H1 (cell line): ENCODE results near the gene MACROD1. TPM values are rescaled to one million over a fixed set of nuclear protein-coding genes. Genes with fewer than 3 reads are reported as not detected.

Source experiments
- CTCF ChIA-PET: fragments of 300-600 bp; sonication (Branson Sonifier 250); formaldehyde crosslinking; loops from one replicate; lab custom pipeline; 2021; ENCODE audit not compliant: partially characterized antibody; lab: Charles Lee
- POLR2A ChIA-PET: fragments of 300-600 bp; sonication (Branson Sonifier 250); formaldehyde crosslinking; loops from one replicate; lab custom pipeline; 2021; ENCODE audit warnings: inconsistent platforms; ENCODE audit not compliant: partially characterized antibody; lab: Charles Lee
- DNase-seq, 2 experiments: peaks; one replicate each; pipeline versions ENCODE4 v3.0.0 to v3.0.0-alpha.2; 2010 to 2022; ENCODE audit warnings: low spot score in 2 of 2, low read depth in 1 of 2, mixed read lengths in 1 of 2
- FAIRE-seq: peaks from 2 replicates; lab custom pipeline; 2011; peaks lifted over from hg19 to GRCh38; lab: Jason Lieb, UNC
- H2AFZ ChIP-seq: 2 replicates; pipeline ENCODE4 v1.8.1; 2012; ENCODE audit warnings: low read length, inconsistent platforms
- H2AK5ac ChIP-seq: 2 replicates; pipeline ENCODE4 v1.6.1; 2013; ENCODE audit warnings: low read depth, low read length
- H2BK120ac ChIP-seq: replicated peaks from 2 replicates; pipeline ENCODE3; 2013; ENCODE audit warnings: low read depth, low read length, inconsistent platforms
- H2BK12ac ChIP-seq: 2 replicates; pipeline ENCODE4 v1.6.1; 2013; ENCODE audit warnings: low read depth, low read length
- H2BK15ac ChIP-seq: 2 replicates; pipeline ENCODE4 v1.6.1; 2013; ENCODE audit warnings: low read length
- H2BK20ac ChIP-seq: 2 replicates; pipeline ENCODE4 v1.6.1; 2013; ENCODE audit warnings: low read length
- H2BK5ac ChIP-seq: 2 replicates; pipeline ENCODE4 v1.6.1; 2013; ENCODE audit warnings: low read depth, low read length
- H3K14ac ChIP-seq: 2 replicates; pipeline ENCODE4 v1.6.1; 2013; ENCODE audit warnings: inconsistent platforms; ENCODE audit not compliant: insufficient read length
- H3K18ac ChIP-seq: 2 replicates; pipeline ENCODE4 v1.6.1; 2013; ENCODE audit warnings: low read length; ENCODE audit errors: extremely low read depth
- H3K23ac ChIP-seq: 2 replicates; pipeline ENCODE4 v1.6.1; 2013; ENCODE audit warnings: inconsistent platforms; ENCODE audit not compliant: insufficient read length
- H3K23me2 ChIP-seq: 2 replicates; pipeline ENCODE4 v1.6.1; 2013; ENCODE audit warnings: low read depth, low read length
- H3K27ac ChIP-seq: 2 replicates; pipeline ENCODE4 v1.6.1; 2011; ENCODE audit warnings: low read depth, low read length, inconsistent platforms
- H3K27me3 ChIP-seq, 4 experiments: replicated peaks in 1 of 4; 1 replicate in 1 of 4; 2 replicates in 3 of 4; pipeline versions ENCODE4 v1.6.1 to v1.8.1; 2011 to 2013; ENCODE audit warnings: low read length in 3 of 4, mild to moderate bottlenecking in 3 of 4, inconsistent platforms in 2 of 4, mixed read lengths in 2 of 4, moderate library complexity in 1 of 4; ENCODE audit not compliant: control insufficient read depth in 3 of 4, insufficient read depth in 3 of 4; ENCODE audit errors: extremely low read depth in 1 of 4
- H3K36me3 ChIP-seq, 4 experiments: 2 replicates each; pipeline versions ENCODE4 v1.6.1 to v1.8.1; 2011 to 2013; ENCODE audit warnings: mild to moderate bottlenecking in 4 of 4, low read length in 3 of 4, moderate library complexity in 2 of 4, control low read depth in 1 of 4, inconsistent platforms in 1 of 4; ENCODE audit not compliant: insufficient read depth in 4 of 4, control insufficient read depth in 2 of 4
- H3K4ac ChIP-seq: replicated peaks from 2 replicates; pipeline ENCODE3; 2013; ENCODE audit warnings: low read length, low read depth, mixed read lengths, inconsistent platforms; ENCODE audit not compliant: insufficient read length
- H3K4me1 ChIP-seq, 4 experiments: replicated peaks in 1 of 4; 1 replicate in 1 of 4; 2 replicates in 3 of 4; pipeline versions ENCODE4 v1.6.1 to v1.8.1; 2011 to 2013; ENCODE audit warnings: low read length in 3 of 4, inconsistent platforms in 2 of 4, mixed read lengths in 1 of 4; ENCODE audit not compliant: insufficient read depth in 4 of 4, control insufficient read depth in 3 of 4
- H3K4me2 ChIP-seq, 2 experiments: 2 replicates each; pipeline versions ENCODE4 v1.6.1 to v1.8.1; 2011 to 2013; ENCODE audit warnings: low read depth in 2 of 2, low read length in 2 of 2, control low read depth in 1 of 2, inconsistent platforms in 1 of 2, mild to moderate bottlenecking in 1 of 2; ENCODE audit not compliant: insufficient read depth in 1 of 2
- H3K4me3 ChIP-seq, 4 experiments: fragments of 200-600, 300-600 bp in 1 of 4; sonication (generic), shearing (Covaris generic), sonication (Bioruptor Twin) in 1 of 4; 2 replicates each; pipeline versions ENCODE4 v1.5.1 to v1.8.1; 2011 to 2016; ENCODE audit warnings: low read length in 4 of 4, low read depth in 3 of 4, control low read depth in 2 of 4, inconsistent platforms in 2 of 4, mild to moderate bottlenecking in 2 of 4, mixed read lengths in 1 of 4, moderate library complexity in 1 of 4; ENCODE audit not compliant: insufficient read depth in 2 of 4; ENCODE audit errors: extremely low read depth in 1 of 4
- H3K56ac ChIP-seq: replicated peaks from 2 replicates; pipeline ENCODE3; 2013; ENCODE audit warnings: low read depth, mild to moderate bottlenecking, mixed read lengths, low read length, inconsistent platforms; ENCODE audit not compliant: insufficient read length
- H3K79me1 ChIP-seq: 2 replicates; pipeline ENCODE4 v1.6.1; 2013; ENCODE audit warnings: low read depth, low read length, control low read depth
- H3K79me2 ChIP-seq, 2 experiments: 2 replicates each; pipeline versions ENCODE4 v1.6.1 to v1.8.1; 2012 to 2013; ENCODE audit warnings: low read length in 2 of 2, mild to moderate bottlenecking in 2 of 2, inconsistent platforms in 1 of 2; ENCODE audit not compliant: insufficient read depth in 2 of 2, control insufficient read depth in 1 of 2
- H3K9ac ChIP-seq, 4 experiments: replicated peaks in 1 of 4; 1 replicate in 1 of 4; 2 replicates in 3 of 4; pipeline versions ENCODE4 v1.6.1 to v1.8.1; 2011 to 2013; ENCODE audit warnings: low read depth in 3 of 4, low read length in 3 of 4, control low read depth in 2 of 4, mild to moderate bottlenecking in 2 of 4, moderate library complexity in 2 of 4, inconsistent platforms in 1 of 4; ENCODE audit errors: extremely low read depth in 1 of 4
- H3K9me3 ChIP-seq, 2 experiments: 2 replicates each; pipeline versions ENCODE4 v1.6.1 to v1.8.1; 2012 to 2013; ENCODE audit warnings: mild to moderate bottlenecking in 2 of 2, moderate library complexity in 2 of 2, control low read depth in 1 of 2, inconsistent platforms in 1 of 2, low read depth in 1 of 2, low read length in 1 of 2, mixed read lengths in 1 of 2; ENCODE audit not compliant: insufficient read depth in 2 of 2
- H4K20me1 ChIP-seq, 2 experiments: replicated peaks in 1 of 2; 2 replicates each; pipeline versions ENCODE3 to v1.8.1; 2011 to 2013; ENCODE audit warnings: inconsistent platforms in 2 of 2, low read length in 2 of 2, mild to moderate bottlenecking in 1 of 2; ENCODE audit not compliant: insufficient read depth in 2 of 2, control insufficient read depth in 1 of 2
- H4K5ac ChIP-seq: 2 replicates; pipeline ENCODE4 v1.6.1; 2013; ENCODE audit warnings: low read length, low read depth, mixed read lengths, inconsistent platforms; ENCODE audit not compliant: insufficient read length
- H4K8ac ChIP-seq: 2 replicates; pipeline ENCODE4 v1.8.0; 2013; ENCODE audit warnings: mild to moderate bottlenecking, moderate library complexity, low read length, inconsistent platforms; ENCODE audit not compliant: insufficient read depth; ENCODE audit errors: extremely low read depth
- H4K91ac ChIP-seq: replicated peaks from 2 replicates; pipeline ENCODE3; 2013; ENCODE audit warnings: low read length, mixed read lengths, inconsistent platforms; ENCODE audit not compliant: insufficient read length
- BRCA1 ChIP-seq: IDR thresholded peaks from 2 replicates; pipeline ENCODE4 v1.6.1; 2012; ENCODE audit warnings: low read depth, low read length, improper control_type of control experiment
- CREB1 ChIP-seq: IDR thresholded peaks from 2 replicates; pipeline ENCODE4 v1.6.1; 2012; ENCODE audit warnings: inconsistent platforms
- EP300 ChIP-seq, 2 experiments: IDR thresholded peaks; 1 replicate in 1 of 2; 2 replicates in 1 of 2; pipeline ENCODE4 v1.6.1; 2011 to 2012; ENCODE audit warnings: low read depth in 2 of 2, low read length in 2 of 2, mild to moderate bottlenecking in 2 of 2, borderline replicate concordance in 1 of 2, inconsistent platforms in 1 of 2, moderate library complexity in 1 of 2
- JUND ChIP-seq: IDR thresholded peaks from 2 replicates; pipeline ENCODE4 v1.6.1; 2011; ENCODE audit warnings: mild to moderate bottlenecking, improper control_type of control experiment, low read length
- KDM1A ChIP-seq: fragments of 200-600, 300-600 bp; sonication (generic); IDR thresholded peaks from 2 replicates; pipeline ENCODE4 v1.7.1; 2016; ENCODE audit warnings: mild to moderate bottlenecking, low read length, borderline replicate concordance
- NRF1 ChIP-seq: IDR thresholded peaks from 2 replicates; pipeline ENCODE4 v1.6.1; 2011; ENCODE audit warnings: mild to moderate bottlenecking, low read depth, low read length, improper control_type of control experiment
- POLR2AphosphoS5 ChIP-seq: IDR thresholded peaks from 2 replicates; pipeline ENCODE4 v1.6.1; 2011; ENCODE audit warnings: low read depth, low read length
- RAD21 ChIP-seq, 2 experiments: IDR thresholded peaks in 1 of 2; conservative IDR thresholded peaks in 1 of 2; 2 replicates each; pipeline ENCODE4 v1.6.1; 2011; ENCODE audit warnings: low read depth in 2 of 2, low read length in 2 of 2, improper control_type of control experiment in 1 of 2, inconsistent platforms in 1 of 2, mild to moderate bottlenecking in 1 of 2, moderate library complexity in 1 of 2
- RBBP5 ChIP-seq: IDR thresholded peaks from 2 replicates; pipeline ENCODE4 v1.7.1; 2012; ENCODE audit warnings: low read depth, mild to moderate bottlenecking, inconsistent platforms, low read length, moderate library complexity, borderline replicate concordance
- SIRT6 ChIP-seq: IDR thresholded peaks from one replicate; pipeline ENCODE4 v1.7.1; 2012; ENCODE audit warnings: low read length, inconsistent platforms
- SIX5 ChIP-seq: IDR thresholded peaks from 2 replicates; pipeline ENCODE4 v1.6.1; 2011; ENCODE audit warnings: mild to moderate bottlenecking, low read depth, low read length
- TAF1 ChIP-seq: IDR thresholded peaks from 2 replicates; pipeline ENCODE4 v1.6.1; 2011; ENCODE audit warnings: mild to moderate bottlenecking, low read depth, low read length
- TEAD4 ChIP-seq: IDR thresholded peaks from 2 replicates; pipeline ENCODE4 v1.6.1; 2012; ENCODE audit warnings: low read depth, low read length, inconsistent platforms, mixed read lengths
- WGBS, 2 experiments: shearing (Covaris generic) in 1 of 2; methylation state at CpG; one replicate each; pipeline versions ENCODE4 v1.1.6 to v1.1.7; 2013 to 2015; ENCODE audit warnings: low lambda C conversion rate in 2 of 2, mixed read lengths in 2 of 2, inconsistent platforms in 1 of 2, low coverage in 1 of 2, missing lambda C conversion rate in 1 of 2; ENCODE audit not compliant: insufficient replicate concordance in 2 of 2, insufficient coverage in 1 of 2, insufficient read length in 1 of 2; ENCODE audit errors: extremely low coverage in 1 of 2, missing lambda C conversion rate in 1 of 2; 5-methylcytosine and 5-hydroxymethylcytosine counted together
- polyA plus RNA-seq, 7 experiments: library from polyadenylated mRNA; depleted of rRNA in 3 of 7; stranded (reverse) in 5 of 7; unstranded in 2 of 7; fragments of >200 nt in 5 of 7; fragments of 200-250 nt in 2 of 7; gene quantifications; 1 replicate in 5 of 7; 2 replicates in 1 of 7; 4 replicates in 1 of 7; pipeline versions ENCODE4 v1.2.1 to v1.2.3, GENCODE V29; 2011 to 2013; ENCODE audit warnings: missing spikeins in 2 of 7, mixed read lengths in 2 of 7
- total RNA-seq: library from RNA; stranded (reverse); fragmentation: NEBNext Ultra II Directional; extraction: Animal tissue kit (Norgen Biotek cat#: 25700); gene quantifications from 2 replicates; pipeline ENCODE4 v1.2.1, GENCODE V29; 2021
- TF ChIP-seq, protein P1 (sequence below): IDR thresholded peaks from 2 replicates; pipeline ENCODE4 v1.6.1; 2011; ENCODE audit warnings: low read depth, mild to moderate bottlenecking, low read length; ENCODE audit not compliant: insufficient read depth

MACROD1 gene
- total and polyA plus RNA-seq, 2 of the 8 experiments (the other 6 are each of a cell fraction or from before 2014, with no cell fraction given) = 19.5 to 34.1 TPM

DNA sequence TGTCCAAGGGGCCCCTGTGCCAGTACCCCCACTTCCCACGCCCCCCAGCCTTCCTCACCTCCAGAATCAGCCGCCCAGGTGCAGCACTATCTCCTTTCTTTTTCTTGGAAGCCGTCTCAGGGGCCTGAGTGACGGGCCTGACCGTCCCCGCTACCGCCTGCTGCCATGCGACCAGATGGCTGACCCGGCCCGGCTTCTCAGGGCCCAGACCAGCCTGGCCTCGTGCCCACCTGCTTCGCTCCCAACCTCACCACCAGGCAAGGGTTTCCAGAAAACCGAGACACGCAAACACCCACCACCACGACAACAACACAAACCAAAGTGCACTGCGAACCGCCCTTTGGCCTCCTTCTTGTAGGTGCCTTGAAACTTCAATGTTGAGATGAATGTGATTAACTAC, 39.1 kb downstream of the MACROD1 start:
- peak overlapping the region; percentile 80; the same call in 1 of the 2 replicates for H2BK12ac ChIP-seq
- H3K4ac ChIP-seq = no peak overlapping the region
- H4K20me1 ChIP-seq = no peaks in the 10 kb centered on the region
- H3K23ac ChIP-seq = no peak overlapping the region
- H2BK5ac ChIP-seq = peak overlapping the region; percentile 71; the same call in 1 of the 2 replicates
- no peak overlapping the region for H3K27ac ChIP-seq
- no peak overlapping the region for H3K56ac ChIP-seq
- ChIA-PET POLR2A (interaction anchor here (0.7 kb wide), 1 partner anchor 9 kb away, joined by 3 read pairs; no protein-coding TSS in a partner anchor), CTCF (interaction anchor here (1.0 to 2.4 kb wide), 5 partner anchors 22 to 113 kb away, joined by 3 to 16 read pairs (median 4); no protein-coding TSS in a partner anchor)
- peaks cover 0 to 26% (median 19%) of the 10 kb centered on the region in 4 experiments; a peak in 6 of 7 replicates for H3K4me1 ChIP-seq
- H2BK15ac ChIP-seq = no peak overlapping the region
- DNase-seq (no peak), FAIRE-seq (no peak)
- H3K4me3 ChIP-seq = no peak overlapping the region
- no peaks in the 10 kb centered on the region for H3K79me1 ChIP-seq
- no peak overlapping the region for H2BK120ac ChIP-seq
- no peaks in the 10 kb centered on the region for H3K79me2 ChIP-seq
- peak overlapping the region; percentile 60; the same call in 1 of the 2 replicates for H3K18ac ChIP-seq
- no peaks in the 10 kb centered on the region for H3K23me2 ChIP-seq
- H4K91ac ChIP-seq = peak overlapping the region; percentile 44
- H2AFZ ChIP-seq = no peak overlapping the region
- no peaks in the 10 kb centered on the region for H3K9me3 ChIP-seq
- H3K36me3 ChIP-seq = no peaks in the 10 kb centered on the region
- peak overlapping the region; percentile 90; the same call in 1 of the 2 replicates for H2BK20ac ChIP-seq
- H2AK5ac ChIP-seq = peak overlapping the region; percentile 65; the same call in 1 of the 2 replicates
- 91% methylated on average over 17 of the region's 17 CpGs; no CpG with 5 or more reads in 1 of the 2 experiments for WGBS, 2 experiments
- H3K9ac ChIP-seq = no peak overlapping the region
- H4K5ac ChIP-seq = no peak overlapping the region
- H4K8ac ChIP-seq = no peak overlapping the region
- no peak overlapping the region for H3K4me2 ChIP-seq
- H3K14ac ChIP-seq = no peak overlapping the region
- H3K27me3 ChIP-seq = peaks cover 0 to 2% (median 1%) of the 10 kb centered on the region in 4 experiments; a peak in 3 of 7 replicates
- TF ChIP-seq KDM1A = no peak
- no peak for TF ChIP-seq TAF1
- TF ChIP-seq TEAD4 = no peak
- no peak for TF ChIP-seq SIRT6
- TF ChIP-seq RBBP5 = no peak
- TF ChIP-seq BRCA1 = no peak
- no peak for TF ChIP-seq NRF1
- no peak for TF ChIP-seq POLR2AphosphoS5
- TF ChIP-seq CREB1 = no peak
- no peak for TF ChIP-seq JUND
- no peak for TF ChIP-seq SIX5
- no peak for TF ChIP-seq RAD21 (IDR thresholded peaks at IDR 0.05 in 1 of 2, conservative IDR thresholded peaks at IDR 0.05 in 1 of 2; ENCODE audit: low read depth in 2 of 2, low read length in 2 of 2)
- TF ChIP-seq EP300 (IDR thresholded peaks at IDR 0.05; ENCODE audit: borderline replicate concordance in 1 of 2, low read depth in 2 of 2, low read length in 2 of 2) = no peak
- TF ChIP-seq, protein P1, sequence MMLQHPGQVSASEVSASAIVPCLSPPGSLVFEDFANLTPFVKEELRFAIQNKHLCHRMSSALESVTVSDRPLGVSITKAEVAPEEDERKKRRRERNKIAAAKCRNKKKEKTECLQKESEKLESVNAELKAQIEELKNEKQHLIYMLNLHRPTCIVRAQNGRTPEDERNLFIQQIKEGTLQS = no peak
